ENCODE data around the gene BUD31.
A peak's percentile ranks its signal among the peaks of the same experiment; 100 is the strongest.

Gene BUD31

GRCh38 chr7:99395616-99396327 lies 13.0 kb upstream of the BUD31 start:
- no peak for TF ChIP-seq ZNF8 (CRISPR knock-in tag; IDR thresholded peaks at IDR 0.05)
- TF ChIP-seq SNAI2 (CRISPR knock-in tag; IDR thresholded peaks at IDR 0.05): no peak
- TF ChIP-seq ISL1 (CRISPR knock-in tag; IDR thresholded peaks at IDR 0.05): no peak
- no peak for TF ChIP-seq TSHZ2 (CRISPR knock-in tag; IDR thresholded peaks at IDR 0.05)
- no peak for TF ChIP-seq ZNF565 (CRISPR knock-in tag; conservative IDR thresholded peaks at IDR 0.05; ENCODE audit: low read depth)
- TF ChIP-seq TOX (CRISPR knock-in tag; IDR thresholded peaks at IDR 0.05; ENCODE audit: borderline replicate concordance): no peak
- TF ChIP-seq CSRNP3 (CRISPR knock-in tag; IDR thresholded peaks at IDR 0.05): no peak
- no peak for TF ChIP-seq ZFP30 (CRISPR knock-in tag; IDR thresholded peaks at IDR 0.05)
- ATAC-seq: no peak

- no peak for TF ChIP-seq PPARA (CRISPR knock-in tag; IDR thresholded peaks at IDR 0.05; ENCODE audit: borderline replicate concordance)
- 0 out of 2 replicates have a peak, but pooled peaks have one; percentile 2 for TF ChIP-seq GLIS3 (CRISPR knock-in tag; IDR thresholded peaks at IDR 0.05)
Observed at GRCh38 chr7:99396418-99397296, 12.1 kb upstream of the BUD31 start.

GRCh38 chr7:99397297-99397983 lies 11.3 kb upstream of the BUD31 start:
- TF ChIP-seq ZFP3 (CRISPR knock-in tag; IDR thresholded peaks at IDR 0.05): no peak
- TF ChIP-seq OSR1 (CRISPR knock-in tag; IDR thresholded peaks at IDR 0.05): no peak
- TF ChIP-seq ZFP30 (CRISPR knock-in tag; IDR thresholded peaks at IDR 0.05): no peak
- TF ChIP-seq TCF4 (CRISPR knock-in tag; IDR thresholded peaks at IDR 0.05; ENCODE audit: borderline replicate concordance): no peak
- TF ChIP-seq PATZ1 (CRISPR knock-in tag; IDR thresholded peaks at IDR 0.05; ENCODE audit: borderline replicate concordance): no peak
- TF ChIP-seq TSHZ2 (CRISPR knock-in tag; IDR thresholded peaks at IDR 0.05): no peak
- no peak; the same call in 2 of the 3 replicates for ATAC-seq

More at GRCh38 chr7:99396418-99397296, 12.1 kb upstream of the BUD31 start:
- no peak for ATAC-seq

- TF ChIP-seq ZC3H10 (CRISPR knock-in tag; IDR thresholded peaks at IDR 0.05) (0 out of 2 replicates have a peak, but pooled peaks have one; percentile 32), OSR1 (CRISPR knock-in tag; IDR thresholded peaks at IDR 0.05) (no peak), PATZ1 (CRISPR knock-in tag; IDR thresholded peaks at IDR 0.05; ENCODE audit: borderline replicate concordance) (0 out of 2 replicates have a peak, but pooled peaks have one; percentile 7)
- peak; percentile 3; the same call in 2 of the 3 replicates for ATAC-seq
Observed at GRCh38 chr7:99398891-99399445, 9.8 kb upstream of the BUD31 start.

Data from SK-N-SH treated with all-trans-retinoic acid at 6 μM for 48 hours (cell line).